CD4-positive, CD25-positive, alpha-beta regulatory T cell (primary cell): ENCODE data around the gene CEP164. TPM values are rescaled to one million over a fixed set of nuclear protein-coding genes. Genes with fewer than 3 reads are reported as not detected.

ENCODE experiments used
- ATAC-seq, 2 donors: fragments of 150-1000 bp; cut with Tn5 transposase; one replicate each; pipeline ENCODE4 v1.10.0; 2021; ENCODE audit warnings: low read depth in 2 of 2, moderate number of reproducible peaks in 2 of 2, moderate library complexity in 1 of 2
- DNase-seq, 3 donors: peaks; one replicate each; pipeline versions ENCODE4 v3.0.0 to v3.0.0-alpha.2; 2012 to 2022; ENCODE audit warnings: mixed read lengths in 1 of 3
- H3K27ac ChIP-seq: one replicate; pipeline ENCODE4 v1.7.0; 2013; ENCODE audit warnings: mild to moderate bottlenecking, low read length; ENCODE audit not compliant: insufficient read depth, poor library complexity, severe bottlenecking
- H3K27me3 ChIP-seq: one replicate; pipeline ENCODE4 v1.7.0; 2013; ENCODE audit warnings: low read length; ENCODE audit not compliant: control insufficient read depth, insufficient read depth
- H3K36me3 ChIP-seq: one replicate; pipeline ENCODE4 v1.7.0; 2013; ENCODE audit warnings: mild to moderate bottlenecking, low read length, moderate library complexity; ENCODE audit not compliant: control insufficient read depth, insufficient read depth
- H3K4me1 ChIP-seq: 2 replicates; pipeline ENCODE4 v1.7.0; 2013; ENCODE audit warnings: mild to moderate bottlenecking, low read length; ENCODE audit not compliant: insufficient read depth, control insufficient read depth, poor library complexity, severe bottlenecking
- H3K4me3 ChIP-seq: one replicate; pipeline ENCODE4 v1.7.0; 2013; ENCODE audit warnings: low read depth, mild to moderate bottlenecking, low read length, moderate library complexity
- H3K9me3 ChIP-seq, 2 experiments: 1 replicate in 1 of 2; 2 replicates in 1 of 2; pipeline ENCODE4 v1.7.0; 2013; ENCODE audit warnings: low read length in 2 of 2, mild to moderate bottlenecking in 1 of 2, moderate library complexity in 1 of 2; ENCODE audit not compliant: control insufficient read depth in 2 of 2
- H3K27ac Mint-ChIP-seq, 3 donors: one replicate each; pipeline ENCODE4 v1.8.0; 2020 to 2022; ENCODE audit warnings: mild to moderate bottlenecking in 3 of 3, mixed read lengths in 3 of 3, moderate library complexity in 2 of 3
- H3K27me3 Mint-ChIP-seq: one replicate; pipeline ENCODE4 v1.8.0; 2022; ENCODE audit warnings: mild to moderate bottlenecking, mixed read lengths
- H3K36me3 Mint-ChIP-seq: one replicate; pipeline ENCODE4 v1.8.0; 2020; ENCODE audit warnings: mixed read lengths
- H3K4me1 Mint-ChIP-seq, 4 donors: one replicate each; pipeline ENCODE4 v1.8.0; 2020 to 2022; ENCODE audit warnings: mixed read lengths in 4 of 4, mild to moderate bottlenecking in 1 of 4
- H3K4me3 Mint-ChIP-seq, 4 donors: one replicate each; pipeline ENCODE4 v1.8.0; 2020 to 2022; ENCODE audit warnings: mild to moderate bottlenecking in 4 of 4, mixed read lengths in 4 of 4, moderate library complexity in 3 of 4
- H3K9me3 Mint-ChIP-seq, 7 donors: one replicate each; pipeline ENCODE4 v1.8.0; 2020 to 2022; ENCODE audit warnings: mixed read lengths in 7 of 7, mild to moderate bottlenecking in 3 of 7, moderate library complexity in 2 of 7
- polyA plus RNA-seq, 4 donors: library from polyadenylated mRNA; unstranded; fragments of 300-500 nt; fragmentation: Illumina TruSeq; gene quantifications; one replicate each; pipeline ENCODE4 v1.2.3, GENCODE V29; 2021
- total RNA-seq: library from RNA; stranded (reverse); gene quantifications from one replicate; pipeline ENCODE4 v1.2.3, GENCODE V29; 2022

Gene CEP164
- total and polyA plus RNA-seq, 5 donors from 2014 or later, result 19.7 to 73.4 (median 21.3) TPM

DNA sequence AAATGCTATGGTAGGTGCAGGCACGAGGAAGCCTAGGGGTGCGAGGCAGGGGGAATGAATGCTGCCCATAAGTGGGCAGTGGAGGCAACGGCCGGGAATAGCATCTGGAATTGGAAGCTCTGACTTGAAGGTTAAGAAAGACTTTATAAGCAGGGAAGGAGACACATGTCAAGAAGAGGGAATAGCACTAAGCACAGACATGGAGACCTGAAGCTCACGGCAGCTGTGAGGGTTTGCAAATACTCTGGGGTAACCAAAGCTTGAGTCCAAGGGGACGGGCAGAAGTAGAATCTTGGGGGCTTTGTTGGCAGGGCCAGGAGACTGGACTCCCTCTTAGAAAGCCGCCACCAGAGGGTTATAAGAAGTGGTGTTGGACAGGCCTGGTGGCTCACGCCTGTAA is 112.6 kb downstream of the CEP164 start:
- Mint-ChIP-seq H3K9me3 (no peaks in the 10 kb centered on the region), H3K4me1 (no peaks in the 10 kb centered on the region), H3K27me3 (peaks cover 4% of the 10 kb centered on the region), H3K27ac (no peak overlapping the region), H3K36me3 (no peaks in the 10 kb centered on the region), H3K4me3 (no peak overlapping the region)
- no peak for ATAC-seq
- Histone ChIP-seq H3K4me1 (no peaks in the 10 kb centered on the region), H3K27me3 (no peaks in the 10 kb centered on the region), H3K9me3 (no peaks in the 10 kb centered on the region), H3K4me3 (no peak overlapping the region), H3K27ac (no peak overlapping the region), H3K36me3 (no peaks in the 10 kb centered on the region)
- no peak for DNase-seq

DNA sequence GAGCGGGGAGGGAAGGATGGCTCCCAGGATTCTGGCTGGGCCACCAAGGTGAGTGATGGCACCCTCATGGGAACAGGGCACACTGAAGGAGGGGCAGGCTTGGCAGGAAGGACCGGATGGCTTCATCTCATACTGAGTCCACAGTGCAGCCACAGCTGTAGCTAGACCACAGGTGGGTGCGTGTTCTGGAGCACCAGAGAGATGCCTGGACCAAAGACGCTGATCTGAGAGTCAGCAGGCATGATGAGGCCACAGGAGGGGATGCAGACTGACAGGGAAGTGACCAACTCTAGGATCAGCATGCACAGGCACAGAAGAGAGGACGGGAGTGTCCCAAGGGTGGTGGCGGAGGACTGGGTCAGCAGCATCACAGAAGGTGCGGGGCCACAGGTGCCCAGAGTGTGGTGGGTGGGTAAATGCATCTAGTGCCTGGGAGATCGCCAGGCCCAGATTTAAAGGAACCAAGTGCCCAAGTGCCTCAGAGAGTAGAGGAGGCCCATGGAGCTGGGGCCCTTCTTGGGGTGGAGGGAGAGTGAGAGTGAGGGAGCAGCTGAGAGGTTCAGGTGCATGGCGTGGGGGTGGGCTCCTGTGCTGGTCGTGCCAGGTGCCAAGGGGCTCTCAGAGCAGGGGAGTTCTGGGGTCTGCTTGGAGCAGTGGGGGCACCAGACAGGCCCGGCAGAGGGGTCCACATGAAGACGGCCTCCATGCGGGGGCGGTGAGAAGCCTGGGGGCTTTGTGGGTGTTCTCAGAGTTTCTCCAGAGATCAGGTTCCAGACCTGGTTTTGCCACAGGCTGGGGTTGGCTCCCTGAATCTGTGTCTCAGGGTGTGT is 113.7 kb downstream of the CEP164 start:
- H3K27me3 Mint-ChIP-seq, result peaks cover 4% of the 10 kb centered on the region
- H3K27ac Mint-ChIP-seq, result peak overlapping the region in 1 of 3 donors; percentile 82
- no peaks in the 10 kb centered on the region for H3K4me1 ChIP-seq
- H3K9me3 Mint-ChIP-seq, result no peaks in the 10 kb centered on the region
- no peaks in the 10 kb centered on the region for H3K4me1 Mint-ChIP-seq
- H3K27ac ChIP-seq, result no peak overlapping the region
- no peak overlapping the region for H3K4me3 ChIP-seq
- DNase-seq, result no peak
- H3K27me3 ChIP-seq, result no peaks in the 10 kb centered on the region
- no peaks in the 10 kb centered on the region for H3K36me3 ChIP-seq
- no peak for ATAC-seq
- H3K9me3 ChIP-seq, result no peaks in the 10 kb centered on the region
- no peak overlapping the region for H3K4me3 Mint-ChIP-seq
- H3K36me3 Mint-ChIP-seq, result no peaks in the 10 kb centered on the region

DNA sequence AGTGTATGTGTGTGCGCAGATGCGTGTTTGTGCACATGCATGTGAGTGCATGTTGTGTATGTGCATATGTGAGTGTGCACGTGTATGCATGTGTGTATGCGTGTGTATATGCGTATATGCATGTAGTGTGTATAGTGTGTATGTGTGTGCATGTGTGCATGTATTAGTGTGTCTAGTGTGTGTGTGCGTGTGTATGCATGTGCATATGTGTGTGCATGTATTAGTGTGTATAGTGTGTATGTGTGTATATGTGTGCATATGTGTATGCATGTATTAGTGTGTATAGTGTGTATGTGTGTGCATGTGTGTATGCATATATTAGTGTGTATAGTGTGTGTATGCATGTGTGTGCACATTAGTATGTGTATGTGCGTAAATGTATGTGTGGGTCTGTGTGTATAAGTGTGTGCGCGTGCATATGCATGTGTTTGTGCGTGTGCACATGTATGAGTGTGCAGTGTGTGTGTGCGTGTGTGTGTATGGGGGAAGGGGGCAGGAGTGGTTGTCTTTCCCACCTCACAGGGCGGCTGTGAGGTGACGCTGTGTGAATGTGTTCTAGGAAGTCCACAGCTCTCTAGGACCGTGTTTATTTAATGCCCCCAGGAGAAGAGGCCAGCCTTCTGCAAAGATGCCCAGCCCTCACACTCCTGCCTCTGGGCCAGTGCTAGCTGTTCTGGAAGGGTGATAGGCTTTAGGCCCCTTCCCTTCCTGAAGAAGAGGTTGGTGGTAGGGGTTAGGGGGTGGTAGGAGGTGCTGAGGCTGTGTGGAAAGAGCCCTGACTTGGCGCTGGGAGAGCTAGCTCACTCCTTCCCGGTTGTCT is 114.6 kb downstream of the CEP164 start:
- no peaks in the 10 kb centered on the region for H3K4me1 Mint-ChIP-seq
- ATAC-seq, result no peak

DNA sequence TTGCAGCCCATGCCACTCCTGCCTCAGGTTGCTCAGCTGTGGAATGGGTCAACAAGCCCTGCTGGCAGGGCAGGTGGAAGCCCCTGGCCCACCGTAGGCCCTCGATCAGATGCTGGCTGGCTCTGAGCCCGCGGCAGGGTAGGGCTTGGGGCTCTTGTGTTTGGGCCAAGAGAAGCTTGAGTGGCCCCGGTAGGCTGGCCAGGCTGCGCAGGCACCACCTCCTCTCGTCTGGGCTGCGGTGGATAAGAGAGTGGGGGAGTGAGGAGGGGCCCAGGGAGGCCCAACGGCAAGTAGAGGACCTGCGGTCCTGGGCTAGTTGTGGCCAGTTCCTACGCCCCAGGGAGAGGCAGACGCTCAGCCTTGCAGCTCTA is 115.2 kb downstream of the CEP164 start:
- no peaks in the 10 kb centered on the region for H3K9me3 ChIP-seq
- H3K4me1 ChIP-seq, result no peaks in the 10 kb centered on the region
- H3K4me3 ChIP-seq, result no peak overlapping the region
- Mint-ChIP-seq H3K36me3 (no peaks in the 10 kb centered on the region), H3K9me3 (no peaks in the 10 kb centered on the region), H3K27ac (no peak overlapping the region), H3K4me1 (no peaks in the 10 kb centered on the region), H3K4me3 (no peak overlapping the region), H3K27me3 (no peaks in the 10 kb centered on the region)
- no peak overlapping the region for H3K27ac ChIP-seq
- no peaks in the 10 kb centered on the region for H3K36me3 ChIP-seq
- no peak for DNase-seq
- no peaks in the 10 kb centered on the region for H3K27me3 ChIP-seq
- no peak for ATAC-seq

More for the DNA sequence above, 114.6 kb downstream of the CEP164 start:
- Histone ChIP-seq H3K4me1 (no peaks in the 10 kb centered on the region), H3K27me3 (no peaks in the 10 kb centered on the region), H3K9me3 (no peaks in the 10 kb centered on the region), H3K27ac (no peak overlapping the region), H3K36me3 (no peaks in the 10 kb centered on the region), H3K4me3 (no peak overlapping the region)
- Mint-ChIP-seq H3K36me3 (no peaks in the 10 kb centered on the region), H3K27me3 (no peaks in the 10 kb centered on the region), H3K9me3 (no peaks in the 10 kb centered on the region), H3K27ac (peak overlapping the region in 1 of 3 donors; percentile 19), H3K4me3 (no peak overlapping the region)
- no peak for DNase-seq

DNA sequence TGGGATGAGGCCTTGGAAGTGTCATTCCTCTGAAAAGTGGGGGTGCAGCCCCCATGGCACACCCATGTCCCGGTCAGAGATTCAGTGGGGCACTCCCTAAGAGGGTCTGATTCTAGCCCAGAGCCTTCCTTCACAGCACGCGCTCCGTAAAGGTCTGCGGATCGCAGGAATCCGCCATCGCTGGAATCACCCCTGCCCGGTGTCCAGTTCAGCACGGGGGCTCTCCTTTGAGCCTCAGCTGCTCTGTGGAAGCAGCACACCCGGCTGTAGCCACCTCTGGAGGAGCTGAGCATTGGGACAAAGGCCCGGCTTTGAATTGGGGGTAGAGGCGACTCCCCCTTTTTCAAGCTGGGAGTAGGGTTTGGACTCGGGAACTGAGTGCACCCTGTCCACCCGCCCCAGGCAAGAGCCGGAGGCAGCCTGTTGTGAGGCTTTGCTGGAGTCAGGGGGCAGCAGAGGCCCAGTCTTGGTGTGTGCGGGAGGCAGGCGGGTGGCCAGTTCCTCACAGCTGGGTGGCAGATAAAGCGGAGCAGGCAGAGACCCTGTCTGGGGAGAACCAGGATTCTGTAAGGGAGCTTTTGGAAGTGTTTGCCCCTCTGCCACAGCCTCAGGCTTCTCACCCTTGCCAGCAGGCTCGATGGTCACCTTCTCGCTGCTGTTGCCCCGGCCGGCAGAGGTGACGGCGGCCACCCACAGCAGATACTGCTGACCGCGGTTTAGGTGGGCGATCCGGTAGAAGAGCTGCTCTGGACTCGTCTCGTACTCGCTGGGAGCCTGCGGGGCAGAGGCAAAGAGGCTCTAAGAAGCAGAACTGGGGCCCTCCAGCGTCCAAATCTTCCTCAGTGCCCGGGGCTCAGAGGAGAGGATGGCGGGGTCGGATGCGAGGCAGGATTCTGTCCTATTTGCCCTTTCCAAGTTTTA is 115.9 kb downstream of the CEP164 start:
- H3K27me3 ChIP-seq, result no peaks in the 10 kb centered on the region
- DNase-seq (no peak), ATAC-seq (no peak)
- H3K4me1 ChIP-seq, result no peaks in the 10 kb centered on the region
- H3K27ac ChIP-seq, result no peak overlapping the region
- no peaks in the 10 kb centered on the region for H3K4me1 Mint-ChIP-seq
- H3K27ac Mint-ChIP-seq, result no peak overlapping the region
- H3K36me3 Mint-ChIP-seq, result no peaks in the 10 kb centered on the region
- no peak overlapping the region for H3K4me3 ChIP-seq
- H3K9me3 Mint-ChIP-seq, result peaks cover 0 to 1% (median 0%) of the 10 kb centered on the region in 7 donors
- no peaks in the 10 kb centered on the region for H3K9me3 ChIP-seq
- no peaks in the 10 kb centered on the region for H3K27me3 Mint-ChIP-seq
- H3K4me3 Mint-ChIP-seq, result no peak overlapping the region
- H3K36me3 ChIP-seq, result no peaks in the 10 kb centered on the region

DNA sequence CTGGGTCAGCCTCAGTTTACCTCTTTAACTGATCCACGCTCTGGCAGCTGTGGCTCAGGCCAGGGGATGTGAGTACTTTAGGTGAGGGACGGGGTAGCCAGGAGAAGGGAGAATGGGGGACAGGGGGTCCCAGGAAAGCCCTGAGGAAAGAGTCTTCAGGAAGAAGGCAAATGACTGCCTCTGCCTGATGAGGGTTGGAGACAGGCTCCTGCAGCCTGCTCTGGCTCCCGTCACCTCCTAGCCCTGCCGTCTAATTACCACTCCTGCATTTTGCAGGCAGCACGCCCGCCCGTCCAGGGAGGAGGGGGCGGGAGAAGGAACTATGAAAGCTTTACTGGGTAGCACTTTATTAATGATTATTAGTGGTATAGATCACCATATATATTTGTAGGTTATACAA is 116.6 kb downstream of the CEP164 start:
- Mint-ChIP-seq H3K27ac (peak overlapping the region in 1 of 3 donors; percentile 23), H3K4me1 (no peaks in the 10 kb centered on the region), H3K4me3 (no peak overlapping the region), H3K27me3 (no peaks in the 10 kb centered on the region), H3K9me3 (peaks cover 0 to 1% (median 0%) of the 10 kb centered on the region in 7 donors), H3K36me3 (no peaks in the 10 kb centered on the region)
- no peaks in the 10 kb centered on the region for H3K9me3 ChIP-seq
- no peak overlapping the region for H3K4me3 ChIP-seq
- no peaks in the 10 kb centered on the region for H3K27me3 ChIP-seq
- no peaks in the 10 kb centered on the region for H3K4me1 ChIP-seq
- ATAC-seq, result no peak
- H3K36me3 ChIP-seq, result no peaks in the 10 kb centered on the region
- no peak for DNase-seq
- no peak overlapping the region for H3K27ac ChIP-seq
